GM12878 (cell line): ENCODE measurements around the gene ACBD5.

Source experiments
- ATF7 ChIP-seq: fragments of 450-650 bp; IDR thresholded peaks from 2 replicates; pipeline ENCODE4 v1.6.1; 2016; ENCODE audit warnings: low read depth, mild to moderate bottlenecking
- CREB1 ChIP-seq: IDR thresholded peaks from 2 replicates; pipeline ENCODE4 v1.6.1; 2012; ENCODE audit warnings: low read depth, mild to moderate bottlenecking, inconsistent platforms
- NRF1 ChIP-seq: conservative IDR thresholded peaks from 2 replicates; pipeline ENCODE4 v1.6.1; 2011; ENCODE audit warnings: mild to moderate bottlenecking, low read depth, low read length, improper control_type of control experiment
- POLR2A ChIP-seq: IDR thresholded peaks from 2 replicates; pipeline ENCODE4 v1.6.1; 2011; ENCODE audit warnings: low read depth, mild to moderate bottlenecking, low read length
- RCOR1 ChIP-seq: conservative IDR thresholded peaks from 2 replicates; pipeline ENCODE4 v1.6.1; 2012; ENCODE audit warnings: low read depth, low read length, improper control_type of control experiment
- RELA ChIP-seq: fragments of 450-650 bp; IDR thresholded peaks from 2 replicates; pipeline ENCODE4 v1.8.0; 2014; ENCODE audit warnings: borderline replicate concordance; ENCODE audit not compliant: partially characterized antibody
- TF ChIP-seq, protein P1 (sequence below), 3 experiments: IDR thresholded peaks in 2 of 3; conservative IDR thresholded peaks in 1 of 3; 2 replicates each; pipeline ENCODE4 v1.5.1; 2011; ENCODE audit warnings: low read depth in 3 of 3, low read length in 3 of 3, mild to moderate bottlenecking in 3 of 3, control low read depth in 2 of 3, moderate library complexity in 2 of 3, inconsistent platforms in 1 of 3, mixed read lengths in 1 of 3; ENCODE audit not compliant: control insufficient read depth in 2 of 3, insufficient read depth in 1 of 3; ENCODE audit errors: extremely low read depth in 1 of 3
- TF ChIP-seq, protein P2 (sequence below): IDR thresholded peaks from 2 replicates; pipeline ENCODE4 v1.6.1; 2012; ENCODE audit warnings: mild to moderate bottlenecking, low read depth, low read length

DNA sequence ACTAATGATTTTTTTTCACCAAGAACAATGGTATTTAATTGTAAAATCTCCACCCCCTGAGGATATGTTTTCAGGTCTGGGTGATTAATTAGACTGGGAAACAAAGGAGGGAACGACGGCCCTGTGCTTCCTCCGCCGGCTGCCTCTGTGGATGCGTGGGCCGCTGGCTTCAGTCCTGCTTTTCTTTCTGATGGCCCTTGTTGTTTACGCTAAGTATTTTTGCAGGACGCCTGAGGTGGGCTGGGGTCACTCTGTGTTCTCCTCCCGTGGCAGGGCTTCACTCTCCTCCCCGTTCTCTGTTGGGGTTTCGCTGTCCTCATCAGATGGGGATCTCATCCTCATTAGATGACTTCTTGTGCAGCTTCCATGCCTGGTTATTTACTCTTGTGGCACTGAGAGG lies 5.2 kb upstream of the ACBD5 start:
- TF ChIP-seq POLR2A (no peak), NRF1 (no peak), RELA (no peak), ATF7 (no peak), CREB1 (no peak), RCOR1 (no peak)
- TF ChIP-seq, protein P1, sequence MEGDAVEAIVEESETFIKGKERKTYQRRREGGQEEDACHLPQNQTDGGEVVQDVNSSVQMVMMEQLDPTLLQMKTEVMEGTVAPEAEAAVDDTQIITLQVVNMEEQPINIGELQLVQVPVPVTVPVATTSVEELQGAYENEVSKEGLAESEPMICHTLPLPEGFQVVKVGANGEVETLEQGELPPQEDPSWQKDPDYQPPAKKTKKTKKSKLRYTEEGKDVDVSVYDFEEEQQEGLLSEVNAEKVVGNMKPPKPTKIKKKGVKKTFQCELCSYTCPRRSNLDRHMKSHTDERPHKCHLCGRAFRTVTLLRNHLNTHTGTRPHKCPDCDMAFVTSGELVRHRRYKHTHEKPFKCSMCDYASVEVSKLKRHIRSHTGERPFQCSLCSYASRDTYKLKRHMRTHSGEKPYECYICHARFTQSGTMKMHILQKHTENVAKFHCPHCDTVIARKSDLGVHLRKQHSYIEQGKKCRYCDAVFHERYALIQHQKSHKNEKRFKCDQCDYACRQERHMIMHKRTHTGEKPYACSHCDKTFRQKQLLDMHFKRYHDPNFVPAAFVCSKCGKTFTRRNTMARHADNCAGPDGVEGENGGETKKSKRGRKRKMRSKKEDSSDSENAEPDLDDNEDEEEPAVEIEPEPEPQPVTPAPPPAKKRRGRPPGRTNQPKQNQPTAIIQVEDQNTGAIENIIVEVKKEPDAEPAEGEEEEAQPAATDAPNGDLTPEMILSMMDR (IDR thresholded peaks at IDR 0.05 in 2 of 3, conservative IDR thresholded peaks at IDR 0.05 in 1 of 3; ENCODE audit: control insufficient read depth in 2 of 3, extremely low read depth in 1 of 3, insufficient read depth in 1 of 3, low read depth in 3 of 3, low read length in 3 of 3): no peak
- TF ChIP-seq, protein P2, sequence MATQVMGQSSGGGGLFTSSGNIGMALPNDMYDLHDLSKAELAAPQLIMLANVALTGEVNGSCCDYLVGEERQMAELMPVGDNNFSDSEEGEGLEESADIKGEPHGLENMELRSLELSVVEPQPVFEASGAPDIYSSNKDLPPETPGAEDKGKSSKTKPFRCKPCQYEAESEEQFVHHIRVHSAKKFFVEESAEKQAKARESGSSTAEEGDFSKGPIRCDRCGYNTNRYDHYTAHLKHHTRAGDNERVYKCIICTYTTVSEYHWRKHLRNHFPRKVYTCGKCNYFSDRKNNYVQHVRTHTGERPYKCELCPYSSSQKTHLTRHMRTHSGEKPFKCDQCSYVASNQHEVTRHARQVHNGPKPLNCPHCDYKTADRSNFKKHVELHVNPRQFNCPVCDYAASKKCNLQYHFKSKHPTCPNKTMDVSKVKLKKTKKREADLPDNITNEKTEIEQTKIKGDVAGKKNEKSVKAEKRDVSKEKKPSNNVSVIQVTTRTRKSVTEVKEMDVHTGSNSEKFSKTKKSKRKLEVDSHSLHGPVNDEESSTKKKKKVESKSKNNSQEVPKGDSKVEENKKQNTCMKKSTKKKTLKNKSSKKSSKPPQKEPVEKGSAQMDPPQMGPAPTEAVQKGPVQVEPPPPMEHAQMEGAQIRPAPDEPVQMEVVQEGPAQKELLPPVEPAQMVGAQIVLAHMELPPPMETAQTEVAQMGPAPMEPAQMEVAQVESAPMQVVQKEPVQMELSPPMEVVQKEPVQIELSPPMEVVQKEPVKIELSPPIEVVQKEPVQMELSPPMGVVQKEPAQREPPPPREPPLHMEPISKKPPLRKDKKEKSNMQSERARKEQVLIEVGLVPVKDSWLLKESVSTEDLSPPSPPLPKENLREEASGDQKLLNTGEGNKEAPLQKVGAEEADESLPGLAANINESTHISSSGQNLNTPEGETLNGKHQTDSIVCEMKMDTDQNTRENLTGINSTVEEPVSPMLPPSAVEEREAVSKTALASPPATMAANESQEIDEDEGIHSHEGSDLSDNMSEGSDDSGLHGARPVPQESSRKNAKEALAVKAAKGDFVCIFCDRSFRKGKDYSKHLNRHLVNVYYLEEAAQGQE: no peak
